Measurements from ENCODE around the gene APP. TPM values are rescaled to one million over a fixed set of nuclear protein-coding genes. Genes with fewer than 3 reads are reported as not detected.

The APP gene
- total RNA-seq, 4 donors from 2014 or later: 197 to 380 (median 296) TPM

- peak; percentile 66 for ATAC-seq (ENCODE audit: low FRiP score)
- no peak for DNase-seq (ENCODE audit: low spot score)
- no peak for TF ChIP-seq CTCF (IDR thresholded peaks at IDR 0.05)
Observed at GRCh38 chr21:25859235-25859929, 311.2 kb downstream of the APP start.

GRCh38 chr21:25858325-25858724 lies 312.2 kb downstream of the APP start:
- TF ChIP-seq CTCF (IDR thresholded peaks at IDR 0.05): no peak
- no peak for ATAC-seq (ENCODE audit: low FRiP score)

GRCh38 chr21:25857308-25858074 lies 313.1 kb downstream of the APP start:
- DNase-seq (ENCODE audit: low spot score) (no peak), ATAC-seq (ENCODE audit: low FRiP score) (no peak)
- TF ChIP-seq CTCF (IDR thresholded peaks at IDR 0.05): no peak

More at GRCh38 chr21:25858325-25858724, 312.2 kb downstream of the APP start:
- DNase-seq (ENCODE audit: low spot score): no peak

GRCh38 chr21:25855576-25855975 lies 315.0 kb downstream of the APP start:
- no peak for TF ChIP-seq CTCF (IDR thresholded peaks at IDR 0.05)
- DNase-seq (ENCODE audit: low spot score) (no peak), ATAC-seq (ENCODE audit: low FRiP score) (no peak)

- TF ChIP-seq CTCF (IDR thresholded peaks at IDR 0.05): no peak
- ATAC-seq (ENCODE audit: low FRiP score): no peak
- DNase-seq (ENCODE audit: low spot score): no peak
Observed at GRCh38 chr21:25850126-25850842, 320.3 kb downstream of the APP start.

- DNase-seq (ENCODE audit: low spot score) (no peak), ATAC-seq (ENCODE audit: low FRiP score) (no peak)
- no peak for TF ChIP-seq CTCF (IDR thresholded peaks at IDR 0.05)
Observed at GRCh38 chr21:25848309-25848708, 322.3 kb downstream of the APP start.

Measured in omental fat pad (tissue), 4 donors.